K562 (cell line): ENCODE results near the gene ABHD1.

ENCODE experiments used
- BCL6 ChIP-seq: fragments of 250-450 bp; sonication (Bioruptor Pico); IDR thresholded peaks from 2 replicates; pipeline ENCODE4 v1.4.0; 2020
- CHD1 ChIP-seq: fragments of 200-600 bp; sonication (generic); IDR thresholded peaks from one replicate; pipeline ENCODE4 v1.6.1; 2012; ENCODE audit warnings: mild to moderate bottlenecking, moderate library complexity, low read length, inconsistent platforms
- POLR2AphosphoS5 ChIP-seq: IDR thresholded peaks from 2 replicates; pipeline ENCODE4 v1.6.1; 2011; ENCODE audit warnings: mild to moderate bottlenecking, low read depth, low read length, moderate library complexity; ENCODE audit not compliant: control insufficient read depth, insufficient read depth
- SLC30A9 ChIP-seq: fragments of 250-450 bp; sonication (Bioruptor Pico); IDR thresholded peaks from 2 replicates; pipeline ENCODE4 v1.8.0; 2022; ENCODE audit warnings: mild to moderate bottlenecking, moderate library complexity
- SRSF1 ChIP-seq: fragments of 200-400 bp; formaldehyde crosslinking; IDR thresholded peaks from 2 replicates; pipeline ENCODE4 v1.6.1; 2017; ENCODE audit warnings: mild to moderate bottlenecking, low read depth, low read length, moderate library complexity
- TF ChIP-seq, protein P1 (sequence below), 2 experiments: fragments of 450-650 bp; IDR thresholded peaks; 2 replicates each; pipeline ENCODE4 v1.6.1; 2016; ENCODE audit warnings: mild to moderate bottlenecking in 2 of 2, borderline replicate concordance in 1 of 2, low read depth in 1 of 2, moderate library complexity in 1 of 2
- TF ChIP-seq, protein P2 (sequence below), 3 experiments: IDR thresholded peaks in 2 of 3; conservative IDR thresholded peaks in 1 of 3; 2 replicates each; pipeline ENCODE4 v1.5.1; 2011 to 2012; ENCODE audit warnings: low read length in 3 of 3, mild to moderate bottlenecking in 3 of 3, control low read depth in 2 of 3, improper control_type of control experiment in 1 of 3, inconsistent platforms in 1 of 3, low read depth in 1 of 3, mixed read lengths in 1 of 3, moderate library complexity in 1 of 3; ENCODE audit not compliant: insufficient read depth in 2 of 3

DNA sequence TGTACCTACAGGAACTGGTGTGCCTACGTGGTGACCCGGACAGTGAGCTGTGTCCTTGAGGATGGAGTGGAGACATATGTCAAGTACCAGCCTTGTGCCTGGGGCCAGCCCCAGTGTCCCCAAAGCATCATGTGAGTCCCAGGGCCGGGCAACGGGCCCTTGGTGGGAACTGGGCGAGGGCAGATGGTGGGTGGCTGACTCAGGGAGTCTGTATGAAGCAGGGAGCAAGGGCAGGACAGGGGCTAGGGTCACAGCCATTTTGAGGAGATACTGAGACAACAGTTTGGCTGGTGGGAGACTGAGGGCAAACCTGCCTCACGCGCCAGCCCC, 43.5 kb upstream of the ABHD1 start:
- TF ChIP-seq BCL6 (CRISPR knock-in tag) (no peak), SLC30A9 (CRISPR knock-in tag) (no peak), POLR2AphosphoS5 (no peak), CHD1 (no peak), SRSF1 (no peak)
- TF ChIP-seq, protein P1, sequence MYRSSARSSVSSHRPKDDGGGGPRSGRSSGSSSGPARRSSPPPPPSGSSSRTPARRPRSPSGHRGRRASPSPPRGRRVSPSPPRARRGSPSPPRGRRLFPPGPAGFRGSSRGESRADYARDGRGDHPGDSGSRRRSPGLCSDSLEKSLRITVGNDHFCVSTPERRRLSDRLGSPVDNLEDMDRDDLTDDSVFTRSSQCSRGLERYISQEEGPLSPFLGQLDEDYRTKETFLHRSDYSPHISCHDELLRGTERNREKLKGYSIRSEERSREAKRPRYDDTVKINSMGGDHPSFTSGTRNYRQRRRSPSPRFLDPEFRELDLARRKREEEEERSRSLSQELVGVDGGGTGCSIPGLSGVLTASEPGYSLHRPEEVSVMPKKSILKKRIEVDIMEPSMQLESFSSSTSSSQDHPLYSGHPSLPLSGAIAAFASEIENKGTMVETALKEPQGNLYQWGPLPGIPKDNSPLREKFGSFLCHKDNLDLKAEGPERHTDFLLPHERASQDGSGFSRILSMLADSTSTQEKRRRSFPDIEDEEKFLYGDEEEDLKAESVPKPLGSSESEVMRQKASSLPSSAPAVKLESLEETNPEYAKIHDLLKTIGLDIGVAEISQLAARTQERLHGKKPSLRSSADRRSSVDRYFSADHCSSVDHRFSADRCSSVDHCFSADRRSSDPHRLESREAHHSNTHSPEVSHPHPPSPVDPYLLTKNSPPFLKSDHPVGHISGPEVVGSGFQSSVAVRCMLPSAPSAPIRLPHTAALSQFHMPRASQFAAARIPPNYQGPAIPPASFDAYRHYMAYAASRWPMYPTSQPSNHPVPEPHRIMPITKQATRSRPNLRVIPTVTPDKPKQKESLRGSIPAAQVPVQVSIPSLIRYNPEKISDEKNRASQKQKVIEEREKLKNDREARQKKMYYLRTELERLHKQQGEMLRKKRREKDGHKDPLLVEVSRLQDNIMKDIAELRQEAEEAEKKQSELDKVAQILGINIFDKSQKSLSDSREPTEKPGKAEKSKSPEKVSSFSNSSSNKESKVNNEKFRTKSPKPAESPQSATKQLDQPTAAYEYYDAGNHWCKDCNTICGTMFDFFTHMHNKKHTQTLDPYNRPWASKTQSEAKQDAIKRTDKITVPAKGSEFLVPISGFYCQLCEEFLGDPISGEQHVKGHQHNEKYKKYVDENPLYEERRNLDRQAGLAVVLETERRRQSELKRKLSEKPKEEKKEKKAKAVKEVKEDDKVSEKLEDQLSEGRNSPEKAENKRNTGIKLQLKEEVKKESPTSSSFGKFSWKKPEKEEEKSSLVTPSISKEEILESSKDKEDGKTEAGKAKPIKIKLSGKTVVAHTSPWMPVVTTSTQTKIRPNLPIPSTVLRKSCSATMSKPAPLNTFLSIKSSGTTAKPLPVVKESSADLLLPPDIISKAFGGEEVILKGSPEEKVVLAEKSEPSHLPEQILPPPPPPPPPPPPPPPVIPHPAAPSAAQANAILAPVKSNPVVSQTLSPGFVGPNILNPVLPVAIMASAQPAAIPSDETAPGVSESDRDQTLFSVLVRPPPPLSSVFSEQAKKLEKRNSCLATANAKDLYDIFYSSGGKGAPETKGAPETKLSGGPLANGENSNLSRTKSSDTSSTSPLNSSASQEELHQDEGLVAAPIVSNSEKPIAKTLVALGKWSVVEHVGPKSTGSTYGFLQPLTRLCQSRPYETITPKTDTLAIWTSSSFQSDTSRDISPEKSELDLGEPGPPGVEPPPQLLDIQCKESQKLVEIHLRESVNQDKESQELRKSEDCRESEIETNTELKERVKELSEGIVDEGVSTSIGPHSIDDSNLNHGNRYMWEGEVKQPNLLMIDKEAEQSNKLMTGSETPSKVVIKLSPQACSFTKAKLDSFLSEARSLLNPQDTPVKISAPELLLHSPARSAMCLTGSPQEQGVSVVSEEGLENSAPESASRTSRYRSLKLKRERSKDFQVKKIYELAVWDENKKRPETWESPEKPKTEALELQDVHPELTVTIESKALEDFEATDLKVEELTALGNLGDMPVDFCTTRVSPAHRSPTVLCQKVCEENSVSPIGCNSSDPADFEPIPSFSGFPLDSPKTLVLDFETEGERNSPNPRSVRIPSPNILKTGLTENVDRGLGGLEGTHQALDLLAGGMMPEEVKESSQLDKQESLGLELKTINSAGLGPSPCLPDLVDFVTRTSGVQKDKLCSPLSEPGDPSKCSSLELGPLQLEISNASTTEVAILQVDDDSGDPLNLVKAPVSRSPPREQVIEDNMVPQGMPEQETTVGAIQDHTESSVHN (IDR thresholded peaks at IDR 0.05; ENCODE audit: borderline replicate concordance in 1 of 2, low read depth in 1 of 2): no peak
- TF ChIP-seq, protein P2, sequence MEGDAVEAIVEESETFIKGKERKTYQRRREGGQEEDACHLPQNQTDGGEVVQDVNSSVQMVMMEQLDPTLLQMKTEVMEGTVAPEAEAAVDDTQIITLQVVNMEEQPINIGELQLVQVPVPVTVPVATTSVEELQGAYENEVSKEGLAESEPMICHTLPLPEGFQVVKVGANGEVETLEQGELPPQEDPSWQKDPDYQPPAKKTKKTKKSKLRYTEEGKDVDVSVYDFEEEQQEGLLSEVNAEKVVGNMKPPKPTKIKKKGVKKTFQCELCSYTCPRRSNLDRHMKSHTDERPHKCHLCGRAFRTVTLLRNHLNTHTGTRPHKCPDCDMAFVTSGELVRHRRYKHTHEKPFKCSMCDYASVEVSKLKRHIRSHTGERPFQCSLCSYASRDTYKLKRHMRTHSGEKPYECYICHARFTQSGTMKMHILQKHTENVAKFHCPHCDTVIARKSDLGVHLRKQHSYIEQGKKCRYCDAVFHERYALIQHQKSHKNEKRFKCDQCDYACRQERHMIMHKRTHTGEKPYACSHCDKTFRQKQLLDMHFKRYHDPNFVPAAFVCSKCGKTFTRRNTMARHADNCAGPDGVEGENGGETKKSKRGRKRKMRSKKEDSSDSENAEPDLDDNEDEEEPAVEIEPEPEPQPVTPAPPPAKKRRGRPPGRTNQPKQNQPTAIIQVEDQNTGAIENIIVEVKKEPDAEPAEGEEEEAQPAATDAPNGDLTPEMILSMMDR (IDR thresholded peaks at IDR 0.05 in 2 of 3, conservative IDR thresholded peaks at IDR 0.05 in 1 of 3; ENCODE audit: insufficient read depth in 2 of 3, low read depth in 1 of 3, low read length in 3 of 3): no peak
